Fibroblast of peridontal ligament (primary cell): ENCODE data around the gene REC8.
"Not testable (repeated sequence)": the region's sequence is repeated elsewhere in the genome, so short reads cannot be mapped to it uniquely, and the experiment has no call there.

Source experiments
- DNase-seq: peaks from one replicate; pipeline ENCODE4 v3.0.0-alpha.2; 2010; ENCODE audit errors: extremely low read depth

Gene REC8

GRCh38 chr14:24203249-24203886 lies 31.5 kb downstream of the REC8 start:
- DNase-seq, result not testable (repeated sequence)

GRCh38 chr14:24204163-24205146 lies 32.6 kb downstream of the REC8 start:
- DNase-seq, result no peak

GRCh38 chr14:24206260-24207103 lies 34.6 kb downstream of the REC8 start:
- no peak for DNase-seq

GRCh38 chr14:24207104-24207551 lies 35.2 kb downstream of the REC8 start:
- no peak for DNase-seq

GRCh38 chr14:24207625-24208024 lies 35.7 kb downstream of the REC8 start:
- DNase-seq, result no peak

GRCh38 chr14:24211311-24211710 lies 39.4 kb downstream of the REC8 start:
- no peak for DNase-seq

- peak; percentile 97 for DNase-seq
Observed at GRCh38 chr14:24212924-24213865, 41.3 kb downstream of the REC8 start, which contains the start of gene CHMP4A. TSS of gene CHMP4A (minus strand) at chr14:24213488. CDS start at chr14:24213439, 49 bp downstream.

GRCh38 chr14:24213866-24214662 lies 42.2 kb downstream of the REC8 start:
- DNase-seq, result no peak

GRCh38 chr14:24215495-24216344 lies 43.8 kb downstream of the REC8 start, which contains the start of gene MDP1:
TSS of gene MDP1 (minus strand) at chr14:24216066. CDS start at chr14:24215955, 111 bp downstream.
- DNase-seq, result peak; percentile 82

GRCh38 chr14:24216345-24216699 lies 44.4 kb downstream of the REC8 start:
- no peak for DNase-seq

- not testable (repeated sequence) for DNase-seq
Observed at GRCh38 chr14:24216876-24217275, 45.0 kb downstream of the REC8 start.

- no peak for DNase-seq
Observed at GRCh38 chr14:24219080-24219479, 47.2 kb downstream of the REC8 start.

- no peak for DNase-seq
Observed at GRCh38 chr14:24219521-24219920, 47.6 kb downstream of the REC8 start.

- not testable (repeated sequence) for DNase-seq
Observed at GRCh38 chr14:24222987-24223386, 51.1 kb downstream of the REC8 start.

GRCh38 chr14:24224618-24225071 lies 52.8 kb downstream of the REC8 start:
- no peak for DNase-seq

GRCh38 chr14:24226473-24226872 lies 54.6 kb downstream of the REC8 start:
- no peak for DNase-seq

- DNase-seq, result no peak
Observed at GRCh38 chr14:24228902-24229301, 57.0 kb downstream of the REC8 start.
